Type B pancreatic cell (in vitro differentiated cells): Measurements from ENCODE around the gene CEBPA. TPM values are rescaled to one million over a fixed set of nuclear protein-coding genes. Genes with fewer than 3 reads are reported as not detected.

Source experiments
- DNase-seq: peaks from one replicate; pipeline ENCODE4 v3.0.0; 2021; ENCODE audit warnings: mixed read lengths; ENCODE audit not compliant: unreplicated experiment; ENCODE audit errors: extremely low spot score
- H3K27ac Mint-ChIP-seq: 2 replicates; pipeline ENCODE4 v1.8.0; 2021; ENCODE audit warnings: mild to moderate bottlenecking, mixed read lengths
- H3K27me3 Mint-ChIP-seq: 2 replicates; pipeline ENCODE4 v1.8.0; 2021; ENCODE audit warnings: mixed read lengths
- H3K36me3 Mint-ChIP-seq: 2 replicates; pipeline ENCODE4 v1.8.0; 2021; ENCODE audit warnings: mixed read lengths
- H3K4me1 Mint-ChIP-seq: one replicate; pipeline ENCODE4 v1.8.0; 2021; ENCODE audit warnings: mixed read lengths; ENCODE audit not compliant: unreplicated experiment
- H3K4me3 Mint-ChIP-seq: 2 replicates; pipeline ENCODE4 v1.8.0; 2021; ENCODE audit warnings: mild to moderate bottlenecking, mixed read lengths
- H3K9me3 Mint-ChIP-seq: 2 replicates; pipeline ENCODE4 v1.8.0; 2021; ENCODE audit warnings: mixed read lengths
- CTCF ChIP-seq: fragments of 200-600 bp; sonication (generic); conservative IDR thresholded peaks from 2 replicates; pipeline ENCODE4 v1.5.0; 2021; ENCODE audit warnings: antibody characterized with exemption, mild to moderate bottlenecking
- total RNA-seq: library from RNA; stranded (reverse); gene quantifications from 2 replicates; pipeline ENCODE4 v1.2.1, GENCODE V29; 2021; ENCODE audit warnings: low replicate concordance

CEBPA gene
- total RNA-seq, 1 donor from 2014 or later: 24.4 TPM

DNA sequence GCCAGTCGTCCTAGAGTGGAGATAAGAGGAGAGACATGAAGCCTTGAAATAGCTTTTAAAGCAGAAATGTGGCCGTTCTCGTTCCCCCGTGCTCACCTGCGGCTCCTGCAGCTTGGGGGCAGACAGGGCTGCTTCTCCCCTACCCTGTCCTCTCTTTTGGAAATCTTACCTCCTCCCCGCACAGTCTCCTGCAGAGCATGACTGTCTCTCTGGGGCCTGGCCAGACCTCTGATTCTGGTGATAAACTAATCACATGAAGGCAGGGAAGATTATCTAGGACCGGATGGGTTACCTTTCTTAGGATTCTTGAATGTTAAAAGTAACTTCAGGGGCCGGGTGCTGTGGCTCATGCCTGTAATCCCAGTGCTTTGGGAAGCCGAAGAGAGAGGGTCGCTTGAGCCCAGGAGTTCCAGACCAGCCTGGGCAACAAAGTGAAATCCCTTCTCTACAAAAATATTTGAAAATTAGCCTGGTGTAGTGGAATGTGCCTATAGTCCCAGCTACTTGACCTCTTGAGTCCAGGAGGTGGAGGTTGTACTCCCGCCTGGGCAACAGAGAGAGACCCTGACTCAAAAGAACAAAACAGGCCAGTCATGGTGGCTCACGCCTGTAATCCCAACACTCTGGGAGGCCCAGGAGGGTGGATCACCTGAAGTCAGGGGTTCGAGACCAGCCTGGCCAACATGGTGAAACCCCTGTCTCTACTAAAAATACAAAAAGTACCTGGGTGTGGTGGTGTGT, 8.1 kb downstream of the CEBPA start:
- peaks cover 26% of the 10 kb centered on the region for H3K4me1 Mint-ChIP-seq
- no peak for DNase-seq
- H3K4me3 Mint-ChIP-seq: no peak overlapping the region
- TF ChIP-seq CTCF: no peak
- no peaks in the 10 kb centered on the region for H3K36me3 Mint-ChIP-seq
- H3K27me3 Mint-ChIP-seq: peaks cover 24% of the 10 kb centered on the region
- H3K9me3 Mint-ChIP-seq: peaks cover under 1% of the 10 kb centered on the region
- peak overlapping the region; percentile 92 for H3K27ac Mint-ChIP-seq

GRCh38 chr19:33293255-33294057, 8.9 kb downstream of the CEBPA start:
- no peak for TF ChIP-seq CTCF
- Mint-ChIP-seq H3K4me1 (peaks cover 26% of the 10 kb centered on the region), H3K27me3 (peaks cover 25% of the 10 kb centered on the region), H3K9me3 (peaks cover 6% of the 10 kb centered on the region), H3K4me3 (peak overlapping the region; percentile 56), H3K27ac (peak overlapping the region; percentile 92), H3K36me3 (peaks cover 3% of the 10 kb centered on the region)
- no peak for DNase-seq

GRCh38 chr19:33292595-33293254, 9.6 kb downstream of the CEBPA start:
- H3K4me1 Mint-ChIP-seq: peaks cover 26% of the 10 kb centered on the region
- H3K27me3 Mint-ChIP-seq: peaks cover 25% of the 10 kb centered on the region
- H3K27ac Mint-ChIP-seq: peak overlapping the region; percentile 92

GRCh38 chr19:33291623-33292534, 10.5 kb downstream of the CEBPA start:
- Mint-ChIP-seq H3K9me3 (peaks cover 12% of the 10 kb centered on the region), H3K36me3 (peaks cover 3% of the 10 kb centered on the region), H3K4me1 (peaks cover 21% of the 10 kb centered on the region), H3K27ac (peak overlapping the region; percentile 81), H3K4me3 (peak overlapping the region; percentile 28), H3K27me3 (peaks cover 21% of the 10 kb centered on the region)
- no peak for TF ChIP-seq CTCF
- DNase-seq: no peak

More at GRCh38 chr19:33292595-33293254, 9.6 kb downstream of the CEBPA start:
- H3K9me3 Mint-ChIP-seq: peaks cover 11% of the 10 kb centered on the region
- no peak for DNase-seq
- peak overlapping the region; percentile 56 for H3K4me3 Mint-ChIP-seq
- H3K36me3 Mint-ChIP-seq: peaks cover 3% of the 10 kb centered on the region
- TF ChIP-seq CTCF: no peak
